Astrocyte (in vitro differentiated cells and primary cell): Measurements from ENCODE around the gene BRF1. TPM values are rescaled to one million over a fixed set of nuclear protein-coding genes. Genes with fewer than 3 reads are reported as not detected.

Experiments used
- DNase-seq: peaks from one replicate; pipeline ENCODE4 v3.0.0-alpha.2; 2010; ENCODE audit warnings: low read depth
- FAIRE-seq: peaks from 2 replicates; lab custom pipeline; 2011; peaks lifted over from hg19 to GRCh38; lab: Jason Lieb, UNC
- H2AFZ ChIP-seq: 2 replicates; pipeline ENCODE4 v1.6.0; 2012; ENCODE audit warnings: low read depth, low read length, inconsistent platforms
- H3K27ac ChIP-seq: 2 replicates; pipeline ENCODE4 v1.5.1; 2011; ENCODE audit warnings: low read depth, low read length, inconsistent platforms
- H3K27me3 ChIP-seq: 2 replicates; pipeline ENCODE4 v1.6.0; 2011; ENCODE audit warnings: low read length, inconsistent platforms; ENCODE audit not compliant: insufficient read depth
- H3K36me3 ChIP-seq: 2 replicates; pipeline ENCODE4 v1.5.1; 2011; ENCODE audit warnings: low read length, inconsistent platforms; ENCODE audit not compliant: insufficient read depth
- H3K4me1 ChIP-seq: 2 replicates; pipeline ENCODE4 v1.5.1; 2011; ENCODE audit warnings: low read length, inconsistent platforms; ENCODE audit not compliant: insufficient read depth
- H3K4me2 ChIP-seq: 2 replicates; pipeline ENCODE4 v1.6.0; 2012; ENCODE audit warnings: low read length, inconsistent platforms
- H3K4me3 ChIP-seq: 2 replicates; pipeline ENCODE4 v1.5.1; 2011; ENCODE audit warnings: low read depth, mild to moderate bottlenecking, low read length, inconsistent platforms; ENCODE audit not compliant: insufficient read depth
- H3K79me2 ChIP-seq: 2 replicates; pipeline ENCODE4 v1.6.0; 2012; ENCODE audit warnings: mild to moderate bottlenecking, low read length, inconsistent platforms; ENCODE audit not compliant: insufficient read depth
- H3K9ac ChIP-seq: 2 replicates; pipeline ENCODE4 v1.6.0; 2012; ENCODE audit warnings: mild to moderate bottlenecking, low read length, inconsistent platforms
- H3K9me3 ChIP-seq: 2 replicates; pipeline ENCODE4 v1.5.1; 2012; ENCODE audit warnings: low read depth, mild to moderate bottlenecking, low read length, inconsistent platforms; ENCODE audit not compliant: insufficient read depth
- H4K20me1 ChIP-seq: 2 replicates; pipeline ENCODE4 v1.6.0; 2012; ENCODE audit warnings: low read length, inconsistent platforms; ENCODE audit not compliant: insufficient read depth
- H3K27ac Mint-ChIP-seq: one replicate; pipeline ENCODE4 v1.8.0; 2021; ENCODE audit warnings: mild to moderate bottlenecking, mixed read lengths; ENCODE audit not compliant: unreplicated experiment
- H3K27me3 Mint-ChIP-seq: one replicate; pipeline ENCODE4 v1.8.0; 2021; ENCODE audit warnings: low read depth, mixed read lengths; ENCODE audit not compliant: unreplicated experiment
- H3K36me3 Mint-ChIP-seq: one replicate; pipeline ENCODE4 v1.8.0; 2021; ENCODE audit warnings: low read depth, mixed read lengths; ENCODE audit not compliant: unreplicated experiment
- H3K4me1 Mint-ChIP-seq: one replicate; pipeline ENCODE4 v1.8.0; 2021; ENCODE audit warnings: low read depth, mixed read lengths; ENCODE audit not compliant: unreplicated experiment
- H3K4me3 Mint-ChIP-seq: one replicate; pipeline ENCODE4 v1.8.0; 2021; ENCODE audit warnings: mild to moderate bottlenecking, moderate library complexity, mixed read lengths; ENCODE audit not compliant: unreplicated experiment
- H3K9me3 Mint-ChIP-seq: one replicate; pipeline ENCODE4 v1.8.0; 2021; ENCODE audit warnings: mild to moderate bottlenecking, mixed read lengths; ENCODE audit not compliant: unreplicated experiment
- CTCF ChIP-seq: IDR thresholded peaks from 2 replicates; pipeline ENCODE4 v1.5.1; 2011; ENCODE audit warnings: low read depth, mild to moderate bottlenecking, inconsistent platforms, low read length, moderate library complexity; ENCODE audit not compliant: insufficient read depth
- EZH2 ChIP-seq: IDR thresholded peaks from 2 replicates; pipeline ENCODE4 v1.6.1; 2012; ENCODE audit warnings: mild to moderate bottlenecking, low read length, inconsistent platforms; ENCODE audit not compliant: insufficient read depth
- total RNA-seq: library from RNA; stranded (reverse); gene quantifications from 2 replicates; pipeline ENCODE4 v1.2.1, GENCODE V29; 2021

BRF1 gene
- total RNA-seq, 1 donor from 2014 or later, result 20.5 TPM

- no peak for FAIRE-seq
- Histone ChIP-seq H3K36me3 (no peaks in the 10 kb centered on the region), H3K27me3 (no peaks in the 10 kb centered on the region), H2AFZ (no peak overlapping the region), H3K4me1 (no peaks in the 10 kb centered on the region), H3K27ac (no peak overlapping the region), H3K79me2 (peaks cover 11% of the 10 kb centered on the region), H3K9me3 (no peaks in the 10 kb centered on the region), H3K9ac (no peak overlapping the region), H3K4me2 (no peak overlapping the region), H3K4me3 (no peak overlapping the region), H4K20me1 (peaks cover 30% of the 10 kb centered on the region)
- Mint-ChIP-seq H3K27ac (no peak overlapping the region), H3K4me1 (no peaks in the 10 kb centered on the region), H3K9me3 (no peaks in the 10 kb centered on the region), H3K4me3 (no peak overlapping the region), H3K36me3 (peaks cover 2% of the 10 kb centered on the region), H3K27me3 (no peaks in the 10 kb centered on the region)
- DNase-seq, result no peak
- TF ChIP-seq CTCF (no peak), EZH2 (no peak)
These were observed 88.1 kb downstream of the BRF1 start for GRCh38 chr14:105212541-105213300.

GRCh38 chr14:105211758-105212089 lies 89.1 kb downstream of the BRF1 start:
- DNase-seq (no peak), FAIRE-seq (no peak)
- H3K4me3 Mint-ChIP-seq, result no peak overlapping the region
- H3K36me3 Mint-ChIP-seq, result peaks cover 2% of the 10 kb centered on the region
- no peak overlapping the region for H3K27ac Mint-ChIP-seq
- no peaks in the 10 kb centered on the region for H3K36me3 ChIP-seq
- no peak overlapping the region for H3K27ac ChIP-seq
- peaks cover 30% of the 10 kb centered on the region for H4K20me1 ChIP-seq
- H3K27me3 ChIP-seq, result no peaks in the 10 kb centered on the region
- no peak overlapping the region for H3K4me3 ChIP-seq
- H3K27me3 Mint-ChIP-seq, result no peaks in the 10 kb centered on the region
- no peaks in the 10 kb centered on the region for H3K9me3 ChIP-seq
- no peak overlapping the region for H3K9ac ChIP-seq
- H3K4me2 ChIP-seq, result no peak overlapping the region
- no peaks in the 10 kb centered on the region for H3K4me1 Mint-ChIP-seq
- peaks cover 11% of the 10 kb centered on the region for H3K79me2 ChIP-seq
- no peaks in the 10 kb centered on the region for H3K9me3 Mint-ChIP-seq
- TF ChIP-seq CTCF (no peak), EZH2 (no peak)
- H2AFZ ChIP-seq, result no peak overlapping the region
- H3K4me1 ChIP-seq, result no peaks in the 10 kb centered on the region

- FAIRE-seq (no peak), DNase-seq (no peak)
- Mint-ChIP-seq H3K27me3 (no peaks in the 10 kb centered on the region), H3K27ac (no peak overlapping the region), H3K36me3 (peaks cover 2% of the 10 kb centered on the region), H3K4me3 (no peak overlapping the region), H3K4me1 (no peaks in the 10 kb centered on the region), H3K9me3 (no peaks in the 10 kb centered on the region)
- no peak for TF ChIP-seq CTCF
- TF ChIP-seq EZH2, result no peak
- Histone ChIP-seq H3K9me3 (no peaks in the 10 kb centered on the region), H3K27me3 (no peaks in the 10 kb centered on the region), H3K9ac (no peak overlapping the region), H3K4me1 (no peaks in the 10 kb centered on the region), H3K36me3 (no peaks in the 10 kb centered on the region), H3K79me2 (peaks cover 11% of the 10 kb centered on the region), H3K4me3 (no peak overlapping the region), H2AFZ (no peak overlapping the region), H4K20me1 (peaks cover 28% of the 10 kb centered on the region), H3K4me2 (no peak overlapping the region), H3K27ac (no peak overlapping the region)
These were observed 89.6 kb downstream of the BRF1 start for GRCh38 chr14:105211086-105211757.
